ENCODE results near the gene EPHB3.

Gene EPHB3

DNA sequence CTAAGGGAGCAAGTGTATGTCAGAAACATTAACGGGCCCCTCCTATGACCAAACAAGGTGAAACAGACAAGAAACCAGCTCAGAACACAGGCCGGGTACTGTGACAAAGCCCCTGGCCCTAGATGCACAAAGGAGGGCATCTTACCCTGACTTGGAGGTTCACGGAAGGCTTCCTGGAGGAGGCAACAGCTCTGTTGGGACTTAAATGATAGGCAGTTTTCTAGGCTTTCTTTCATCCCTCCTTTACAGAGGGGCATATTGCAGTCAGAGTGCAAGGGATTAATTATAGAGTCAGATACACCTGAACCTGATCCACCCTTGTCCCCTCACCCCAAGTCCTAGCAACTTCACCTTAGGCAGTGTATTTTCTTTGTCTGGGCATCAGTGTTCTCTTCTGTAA lies 8.4 kb downstream of the EPHB3 start:
- TF ChIP-seq, protein P1, sequence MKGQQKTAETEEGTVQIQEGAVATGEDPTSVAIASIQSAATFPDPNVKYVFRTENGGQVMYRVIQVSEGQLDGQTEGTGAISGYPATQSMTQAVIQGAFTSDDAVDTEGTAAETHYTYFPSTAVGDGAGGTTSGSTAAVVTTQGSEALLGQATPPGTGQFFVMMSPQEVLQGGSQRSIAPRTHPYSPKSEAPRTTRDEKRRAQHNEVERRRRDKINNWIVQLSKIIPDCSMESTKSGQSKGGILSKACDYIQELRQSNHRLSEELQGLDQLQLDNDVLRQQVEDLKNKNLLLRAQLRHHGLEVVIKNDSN (IDR thresholded peaks at IDR 0.05), result no peak
- no peak for TF ChIP-seq CEBPB (IDR thresholded peaks at IDR 0.05)
- no peak for TF ChIP-seq TEAD4 (IDR thresholded peaks at IDR 0.05)
- TF ChIP-seq FOXM1 (IDR thresholded peaks at IDR 0.05; ENCODE audit: borderline replicate concordance, low read depth), result no peak
- no peak for TF ChIP-seq TAF1 (IDR thresholded peaks at IDR 0.05; ENCODE audit: low read depth)
- TF ChIP-seq ZBTB7A (IDR thresholded peaks at IDR 0.05; ENCODE audit: low read depth), result no peak
- TF ChIP-seq, protein P2, sequence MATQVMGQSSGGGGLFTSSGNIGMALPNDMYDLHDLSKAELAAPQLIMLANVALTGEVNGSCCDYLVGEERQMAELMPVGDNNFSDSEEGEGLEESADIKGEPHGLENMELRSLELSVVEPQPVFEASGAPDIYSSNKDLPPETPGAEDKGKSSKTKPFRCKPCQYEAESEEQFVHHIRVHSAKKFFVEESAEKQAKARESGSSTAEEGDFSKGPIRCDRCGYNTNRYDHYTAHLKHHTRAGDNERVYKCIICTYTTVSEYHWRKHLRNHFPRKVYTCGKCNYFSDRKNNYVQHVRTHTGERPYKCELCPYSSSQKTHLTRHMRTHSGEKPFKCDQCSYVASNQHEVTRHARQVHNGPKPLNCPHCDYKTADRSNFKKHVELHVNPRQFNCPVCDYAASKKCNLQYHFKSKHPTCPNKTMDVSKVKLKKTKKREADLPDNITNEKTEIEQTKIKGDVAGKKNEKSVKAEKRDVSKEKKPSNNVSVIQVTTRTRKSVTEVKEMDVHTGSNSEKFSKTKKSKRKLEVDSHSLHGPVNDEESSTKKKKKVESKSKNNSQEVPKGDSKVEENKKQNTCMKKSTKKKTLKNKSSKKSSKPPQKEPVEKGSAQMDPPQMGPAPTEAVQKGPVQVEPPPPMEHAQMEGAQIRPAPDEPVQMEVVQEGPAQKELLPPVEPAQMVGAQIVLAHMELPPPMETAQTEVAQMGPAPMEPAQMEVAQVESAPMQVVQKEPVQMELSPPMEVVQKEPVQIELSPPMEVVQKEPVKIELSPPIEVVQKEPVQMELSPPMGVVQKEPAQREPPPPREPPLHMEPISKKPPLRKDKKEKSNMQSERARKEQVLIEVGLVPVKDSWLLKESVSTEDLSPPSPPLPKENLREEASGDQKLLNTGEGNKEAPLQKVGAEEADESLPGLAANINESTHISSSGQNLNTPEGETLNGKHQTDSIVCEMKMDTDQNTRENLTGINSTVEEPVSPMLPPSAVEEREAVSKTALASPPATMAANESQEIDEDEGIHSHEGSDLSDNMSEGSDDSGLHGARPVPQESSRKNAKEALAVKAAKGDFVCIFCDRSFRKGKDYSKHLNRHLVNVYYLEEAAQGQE (IDR thresholded peaks at IDR 0.05; ENCODE audit: low read depth), result no peak
- no peak for TF ChIP-seq CREB1 (IDR thresholded peaks at IDR 0.05; ENCODE audit: low read depth)

GRCh38 chr3:184570489-184570888 lies 8.9 kb downstream of the EPHB3 start:
- TF ChIP-seq CREB1 (IDR thresholded peaks at IDR 0.05; ENCODE audit: low read depth) (no peak), EP300 (IDR thresholded peaks at IDR 0.05; ENCODE audit: borderline replicate concordance) (no peak), MAX (IDR thresholded peaks at IDR 0.05) (no peak), YY1 (IDR thresholded peaks at IDR 0.05; ENCODE audit: low read depth) (no peak), CEBPB (IDR thresholded peaks at IDR 0.05) (no peak), TCF12 (IDR thresholded peaks at IDR 0.05; ENCODE audit: low read depth) (no peak), TAF1 (IDR thresholded peaks at IDR 0.05; ENCODE audit: low read depth) (no peak), ZBTB7A (IDR thresholded peaks at IDR 0.05; ENCODE audit: low read depth) (no peak), TEAD4 (IDR thresholded peaks at IDR 0.05) (no peak), EGR1 (IDR thresholded peaks at IDR 0.05) (no peak), NFIC (IDR thresholded peaks at IDR 0.05) (no peak), FOXM1 (IDR thresholded peaks at IDR 0.05; ENCODE audit: borderline replicate concordance, low read depth) (no peak), RAD21 (IDR thresholded peaks at IDR 0.05; ENCODE audit: low read depth) (no peak)
- TF ChIP-seq, protein P2 (IDR thresholded peaks at IDR 0.05; ENCODE audit: low read depth), result no peak
- TF ChIP-seq, protein P1 (IDR thresholded peaks at IDR 0.05), result no peak

DNA sequence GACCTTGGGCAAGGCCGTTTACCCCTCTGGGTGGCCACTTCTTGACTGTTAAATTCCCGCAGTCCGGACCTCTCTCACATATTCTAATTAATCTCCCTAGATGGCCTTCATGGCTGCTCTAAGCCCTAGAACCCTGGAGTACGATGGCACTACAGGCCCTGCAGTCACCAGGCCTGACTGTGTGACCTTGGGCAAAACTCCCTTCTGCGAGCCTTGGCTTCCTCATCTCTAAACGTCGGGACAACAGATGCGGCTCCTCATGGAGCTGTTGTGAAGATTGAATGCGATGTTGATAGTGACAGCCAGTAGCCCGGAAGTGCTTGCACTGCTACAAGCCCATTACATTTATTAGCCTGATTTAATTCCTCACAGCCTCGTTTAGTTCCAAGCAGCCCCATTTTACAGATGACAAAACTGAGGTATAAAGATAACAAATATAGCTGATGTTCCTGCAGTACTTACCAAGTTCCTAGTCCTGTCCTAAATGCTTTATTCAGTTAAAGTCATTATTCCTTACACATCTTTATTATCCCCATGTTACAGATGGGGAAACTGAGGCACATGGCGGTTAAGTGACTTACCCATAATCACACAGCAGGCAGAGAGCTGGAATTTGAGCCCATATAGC lies 10.3 kb downstream of the EPHB3 start:
- TF ChIP-seq NFIC (IDR thresholded peaks at IDR 0.05) (no peak), CREB1 (IDR thresholded peaks at IDR 0.05; ENCODE audit: low read depth) (no peak), TAF1 (IDR thresholded peaks at IDR 0.05; ENCODE audit: low read depth) (no peak), MAX (IDR thresholded peaks at IDR 0.05) (no peak), YY1 (IDR thresholded peaks at IDR 0.05; ENCODE audit: low read depth) (no peak), TEAD4 (IDR thresholded peaks at IDR 0.05) (no peak), CEBPB (IDR thresholded peaks at IDR 0.05) (no peak), TCF12 (IDR thresholded peaks at IDR 0.05; ENCODE audit: low read depth) (no peak), EGR1 (IDR thresholded peaks at IDR 0.05) (no peak)
- TF ChIP-seq, protein P1 (IDR thresholded peaks at IDR 0.05), result no peak
- TF ChIP-seq, protein P2 (IDR thresholded peaks at IDR 0.05; ENCODE audit: low read depth), result no peak

DNA sequence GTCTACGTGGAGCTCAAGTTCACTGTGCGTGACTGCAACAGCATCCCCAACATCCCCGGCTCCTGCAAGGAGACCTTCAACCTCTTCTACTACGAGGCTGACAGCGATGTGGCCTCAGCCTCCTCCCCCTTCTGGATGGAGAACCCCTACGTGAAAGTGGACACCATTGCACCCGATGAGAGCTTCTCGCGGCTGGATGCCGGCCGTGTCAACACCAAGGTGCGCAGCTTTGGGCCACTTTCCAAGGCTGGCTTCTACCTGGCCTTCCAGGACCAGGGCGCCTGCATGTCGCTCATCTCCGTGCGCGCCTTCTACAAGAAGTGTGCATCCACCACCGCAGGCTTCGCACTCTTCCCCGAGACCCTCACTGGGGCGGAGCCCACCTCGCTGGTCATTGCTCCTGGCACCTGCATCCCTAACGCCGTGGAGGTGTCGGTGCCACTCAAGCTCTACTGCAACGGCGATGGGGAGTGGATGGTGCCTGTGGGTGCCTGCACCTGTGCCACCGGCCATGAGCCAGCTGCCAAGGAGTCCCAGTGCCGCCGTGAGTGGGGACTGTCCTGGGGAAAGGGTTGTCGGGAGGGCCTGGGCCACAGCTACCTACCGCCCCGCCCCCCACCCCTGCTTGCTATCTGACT lies 11.2 kb downstream of the EPHB3 start:
- TF ChIP-seq NFIC (IDR thresholded peaks at IDR 0.05), result no peak
- TF ChIP-seq YY1 (IDR thresholded peaks at IDR 0.05; ENCODE audit: low read depth), result no peak
- TF ChIP-seq, protein P1 (IDR thresholded peaks at IDR 0.05), result no peak
- TF ChIP-seq TAF1 (IDR thresholded peaks at IDR 0.05; ENCODE audit: low read depth), result no peak
- no peak for TF ChIP-seq TCF12 (IDR thresholded peaks at IDR 0.05; ENCODE audit: low read depth)
- no peak for TF ChIP-seq FOXM1 (IDR thresholded peaks at IDR 0.05; ENCODE audit: borderline replicate concordance, low read depth)
- no peak for TF ChIP-seq TEAD4 (IDR thresholded peaks at IDR 0.05)
- TF ChIP-seq ZBTB7A (IDR thresholded peaks at IDR 0.05; ENCODE audit: low read depth), result no peak
